SH-SY5Y (cell line): Measurements from ENCODE around the gene AKAP5.

Experiments
- GATA2 ChIP-seq: IDR thresholded peaks from 2 replicates; pipeline ENCODE4 v1.6.1; 2011; ENCODE audit warnings: mild to moderate bottlenecking, low read depth, low read length
- GATA3 ChIP-seq: IDR thresholded peaks from 2 replicates; pipeline ENCODE4 v1.6.1; 2011; ENCODE audit warnings: low read depth, mild to moderate bottlenecking, low read length, moderate library complexity

Gene AKAP5

GRCh38 chr14:64503434-64504309 lies 38.4 kb downstream of the AKAP5 start, which contains the start of gene ZBTB25:
ZBTB25 (minus strand) TSS chr14:64503838; CDS start chr14:64490533, 13,305 bp downstream.
- TF ChIP-seq GATA3 (no peak), GATA2 (no peak)

GRCh38 chr14:64504310-64504896 lies 39.1 kb downstream of the AKAP5 start, which contains the start of gene ZBTB1:
ZBTB1 (plus strand) TSS chr14:64504770; CDS start chr14:64521505, 16,735 bp downstream.
- no peak for TF ChIP-seq GATA3
- no peak for TF ChIP-seq GATA2

DNA sequence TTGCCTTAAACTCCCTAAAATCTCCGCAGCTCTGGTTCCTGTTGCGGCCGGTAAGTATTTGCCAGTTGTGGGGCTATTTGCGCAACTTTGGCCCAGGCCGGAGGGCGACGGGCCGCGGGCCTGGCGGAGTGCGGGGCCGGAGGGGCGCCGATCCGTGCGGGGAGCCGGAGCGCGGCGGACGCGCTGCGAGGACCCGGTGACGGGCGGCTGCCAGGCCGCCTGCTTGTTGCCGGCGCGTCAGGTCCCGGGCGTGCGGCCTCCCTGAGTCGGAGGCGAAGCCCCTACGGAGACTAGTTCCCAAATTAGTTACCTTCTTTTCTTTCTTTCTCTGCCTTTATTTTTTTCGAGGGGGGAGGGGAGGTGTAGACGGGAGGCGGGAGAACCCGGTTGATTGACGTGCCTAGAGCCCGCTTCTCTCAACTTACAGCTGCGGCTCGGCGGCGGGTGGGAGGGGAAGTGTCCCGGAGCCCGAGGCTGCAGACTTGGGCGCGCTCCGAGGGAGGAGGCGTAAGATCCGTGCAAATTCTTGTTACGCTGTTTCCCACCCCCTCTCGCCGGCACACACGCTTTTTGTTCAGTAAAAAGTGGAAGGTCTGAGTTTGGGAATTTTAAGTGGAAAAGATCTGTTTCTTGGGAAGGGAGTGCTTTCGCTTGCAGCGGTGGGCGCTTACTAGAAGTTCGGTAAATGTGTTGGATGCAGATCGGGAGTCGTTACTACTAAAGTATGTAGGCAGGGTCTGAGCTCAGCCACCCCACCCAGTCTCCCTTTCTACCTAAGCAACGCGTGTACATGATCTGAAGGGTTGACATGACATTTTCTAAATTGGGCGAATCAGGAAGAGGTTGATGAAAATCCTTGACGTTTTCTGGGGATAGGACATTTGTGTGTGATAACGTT lies 39.8 kb downstream of the AKAP5 start:
- no peak for TF ChIP-seq GATA2
- TF ChIP-seq GATA3 = no peak

- TF ChIP-seq GATA3 = no peak
- no peak for TF ChIP-seq GATA2
Measured at GRCh38 chr14:64506721-64507120, 41.4 kb downstream of the AKAP5 start.

DNA sequence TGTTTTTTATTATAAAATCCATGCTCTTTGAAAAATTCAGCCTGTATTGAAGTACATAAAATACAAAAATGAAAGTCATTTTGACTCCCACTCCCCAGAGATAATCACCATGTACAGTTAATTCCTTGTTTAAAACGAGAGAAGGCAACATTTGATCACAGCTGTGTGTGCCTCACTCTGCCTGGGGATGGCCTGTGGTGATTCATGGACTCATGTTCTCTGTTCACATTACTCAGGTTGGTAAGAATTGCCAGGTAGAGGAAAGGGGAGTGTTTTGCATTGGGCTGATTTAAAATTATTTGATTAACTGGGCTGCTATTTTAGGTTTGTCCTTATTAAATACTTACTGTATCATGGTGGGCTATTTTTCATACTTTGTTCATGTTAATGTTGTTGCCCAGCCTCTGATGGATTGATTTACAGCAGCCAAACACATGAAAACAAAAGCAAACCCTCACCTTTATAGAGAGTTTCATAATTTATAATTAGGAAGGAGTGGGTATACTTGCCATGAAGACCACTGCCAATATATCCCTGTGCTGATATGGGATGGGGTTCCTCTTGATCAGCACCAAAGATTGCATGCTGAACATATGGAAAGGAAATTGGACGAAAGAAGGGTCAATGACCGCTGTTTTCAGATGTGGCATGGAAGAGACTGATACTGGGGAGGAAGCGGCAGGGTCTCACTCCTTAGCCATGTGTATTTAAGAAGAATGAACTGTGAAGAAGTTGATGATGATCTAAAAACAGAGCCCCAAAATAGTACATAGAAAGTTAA lies 42.3 kb downstream of the AKAP5 start:
- no peak for TF ChIP-seq GATA3
- TF ChIP-seq GATA2 = no peak

GRCh38 chr14:64508215-64508776 lies 43.0 kb downstream of the AKAP5 start:
- TF ChIP-seq GATA3 (no peak), GATA2 (no peak)

- TF ChIP-seq GATA3 (no peak), GATA2 (no peak)
Measured at GRCh38 chr14:64509036-64509435, 43.7 kb downstream of the AKAP5 start.

DNA sequence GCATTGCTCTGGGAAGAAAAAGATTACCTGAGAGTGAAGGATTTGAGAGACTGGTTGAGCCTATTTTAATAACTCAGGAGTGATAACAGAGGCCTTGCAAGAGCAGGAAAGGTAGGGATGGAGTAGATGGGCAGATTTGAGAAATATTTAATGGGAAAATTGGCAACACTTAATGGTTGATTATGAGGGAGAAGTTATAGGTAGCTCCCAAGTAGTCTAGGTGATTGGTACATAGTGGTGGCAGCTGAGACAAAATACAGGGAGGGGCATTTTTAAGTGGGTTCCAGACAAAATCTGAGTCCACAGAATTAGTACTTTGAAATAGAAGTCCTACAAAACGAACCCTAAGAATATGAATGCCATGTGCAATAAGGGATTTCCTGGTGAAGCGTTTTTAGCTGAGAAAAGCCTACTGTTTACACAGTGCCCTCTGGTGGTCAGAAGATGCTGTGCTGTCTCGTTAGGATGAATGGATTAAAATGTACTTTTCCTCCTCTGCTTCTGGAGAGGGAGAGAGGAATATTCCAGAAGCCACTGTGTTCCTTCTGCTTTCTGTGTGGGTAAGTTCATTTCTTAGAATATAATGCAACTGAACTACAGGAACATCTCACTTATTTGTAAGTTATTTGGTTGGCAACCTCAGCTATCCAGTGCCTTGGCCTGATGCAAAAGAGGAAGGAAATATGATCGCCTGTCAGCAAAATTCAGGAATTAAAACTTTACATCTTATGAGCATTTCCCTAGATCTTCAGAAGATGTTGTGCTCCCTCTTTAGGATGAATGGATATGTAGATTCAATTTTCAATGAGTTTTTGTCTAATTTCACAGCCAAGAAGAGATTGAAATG lies 45.7 kb downstream of the AKAP5 start:
- TF ChIP-seq GATA3 = no peak
- TF ChIP-seq GATA2 = no peak

GRCh38 chr14:64513271-64513670 lies 48.0 kb downstream of the AKAP5 start:
- TF ChIP-seq GATA3 = no peak
- no peak for TF ChIP-seq GATA2

DNA sequence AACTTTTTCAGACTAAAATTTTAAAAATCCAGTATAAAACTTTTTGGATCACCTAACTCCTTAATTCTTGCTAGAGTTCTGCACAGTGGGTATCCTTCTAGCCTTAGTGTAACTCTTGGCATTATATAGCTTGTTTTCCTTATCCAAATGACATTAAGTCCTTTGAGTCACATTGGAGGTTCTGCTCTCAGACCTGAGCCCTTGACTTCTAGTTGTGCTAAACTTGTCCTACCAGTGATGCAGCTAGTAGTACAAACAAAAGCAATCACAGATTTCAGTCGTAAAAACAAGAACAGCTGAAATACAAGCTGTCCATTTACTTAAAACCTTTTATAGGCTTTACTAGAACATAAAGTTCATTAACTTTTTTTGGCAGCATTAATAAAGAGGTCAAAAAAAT lies 49.8 kb downstream of the AKAP5 start:
- TF ChIP-seq GATA2 (no peak), GATA3 (no peak)

- no peak for TF ChIP-seq GATA3
- TF ChIP-seq GATA2 = no peak
Measured at GRCh38 chr14:64516969-64517368, 51.7 kb downstream of the AKAP5 start.

GRCh38 chr14:64518229-64518628 lies 52.9 kb downstream of the AKAP5 start:
- TF ChIP-seq GATA3 = no peak

DNA sequence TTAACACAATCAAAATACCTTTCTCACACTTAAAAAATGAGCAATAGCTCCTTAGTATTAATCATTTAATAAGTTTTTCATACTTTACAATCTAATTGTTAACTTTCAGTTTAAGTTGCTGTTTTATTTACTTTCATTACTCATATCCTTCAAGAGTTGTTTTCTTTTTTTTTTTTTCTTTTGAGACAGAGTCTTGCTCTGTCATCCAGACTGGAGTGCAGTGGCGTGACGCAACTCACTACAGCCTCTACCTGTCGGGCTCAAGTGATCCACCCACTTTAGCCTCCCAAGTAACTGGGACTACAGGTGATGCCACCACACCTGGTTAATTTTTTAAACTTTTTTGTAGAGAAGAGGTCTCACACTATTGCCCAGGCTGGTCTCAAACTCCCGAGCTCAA lies 55.4 kb downstream of the AKAP5 start:
- no peak for TF ChIP-seq GATA2
- TF ChIP-seq GATA3 = no peak
